H1 (cell line): ENCODE measurements around the gene CAGE1. TPM values are rescaled to one million over a fixed set of nuclear protein-coding genes. Genes with fewer than 3 reads are reported as not detected.

Source experiments
- CTCF ChIA-PET: fragments of 300-600 bp; sonication (Branson Sonifier 250); formaldehyde crosslinking; loops from one replicate; lab custom pipeline; 2021; ENCODE audit not compliant: partially characterized antibody; lab: Charles Lee
- POLR2A ChIA-PET: fragments of 300-600 bp; sonication (Branson Sonifier 250); formaldehyde crosslinking; loops from one replicate; lab custom pipeline; 2021; ENCODE audit warnings: inconsistent platforms; ENCODE audit not compliant: partially characterized antibody; lab: Charles Lee
- DNase-seq, 2 experiments: peaks; one replicate each; pipeline versions ENCODE4 v3.0.0 to v3.0.0-alpha.2; 2010 to 2022; ENCODE audit warnings: low spot score in 2 of 2, low read depth in 1 of 2, mixed read lengths in 1 of 2
- FAIRE-seq: peaks from 2 replicates; lab custom pipeline; 2011; peaks lifted over from hg19 to GRCh38; lab: Jason Lieb, UNC
- H2AFZ ChIP-seq: 2 replicates; pipeline ENCODE4 v1.8.1; 2012; ENCODE audit warnings: low read length, inconsistent platforms
- H2AK5ac ChIP-seq: 2 replicates; pipeline ENCODE4 v1.6.1; 2013; ENCODE audit warnings: low read depth, low read length
- H2BK120ac ChIP-seq: replicated peaks from 2 replicates; pipeline ENCODE3; 2013; ENCODE audit warnings: low read depth, low read length, inconsistent platforms
- H2BK12ac ChIP-seq: 2 replicates; pipeline ENCODE4 v1.6.1; 2013; ENCODE audit warnings: low read depth, low read length
- H2BK15ac ChIP-seq: 2 replicates; pipeline ENCODE4 v1.6.1; 2013; ENCODE audit warnings: low read length
- H2BK20ac ChIP-seq: 2 replicates; pipeline ENCODE4 v1.6.1; 2013; ENCODE audit warnings: low read length
- H2BK5ac ChIP-seq: 2 replicates; pipeline ENCODE4 v1.6.1; 2013; ENCODE audit warnings: low read depth, low read length
- H3K14ac ChIP-seq: 2 replicates; pipeline ENCODE4 v1.6.1; 2013; ENCODE audit warnings: inconsistent platforms; ENCODE audit not compliant: insufficient read length
- H3K18ac ChIP-seq: 2 replicates; pipeline ENCODE4 v1.6.1; 2013; ENCODE audit warnings: low read length; ENCODE audit errors: extremely low read depth
- H3K23ac ChIP-seq: 2 replicates; pipeline ENCODE4 v1.6.1; 2013; ENCODE audit warnings: inconsistent platforms; ENCODE audit not compliant: insufficient read length
- H3K23me2 ChIP-seq: 2 replicates; pipeline ENCODE4 v1.6.1; 2013; ENCODE audit warnings: low read depth, low read length
- H3K27ac ChIP-seq: 2 replicates; pipeline ENCODE4 v1.6.1; 2011; ENCODE audit warnings: low read depth, low read length, inconsistent platforms
- H3K27me3 ChIP-seq, 4 experiments: replicated peaks in 1 of 4; 1 replicate in 1 of 4; 2 replicates in 3 of 4; pipeline versions ENCODE4 v1.6.1 to v1.8.1; 2011 to 2013; ENCODE audit warnings: low read length in 3 of 4, mild to moderate bottlenecking in 3 of 4, inconsistent platforms in 2 of 4, mixed read lengths in 2 of 4, moderate library complexity in 1 of 4; ENCODE audit not compliant: control insufficient read depth in 3 of 4, insufficient read depth in 3 of 4; ENCODE audit errors: extremely low read depth in 1 of 4
- H3K36me3 ChIP-seq, 4 experiments: 2 replicates each; pipeline versions ENCODE4 v1.6.1 to v1.8.1; 2011 to 2013; ENCODE audit warnings: mild to moderate bottlenecking in 4 of 4, low read length in 3 of 4, moderate library complexity in 2 of 4, control low read depth in 1 of 4, inconsistent platforms in 1 of 4; ENCODE audit not compliant: insufficient read depth in 4 of 4, control insufficient read depth in 2 of 4
- H3K4ac ChIP-seq: replicated peaks from 2 replicates; pipeline ENCODE3; 2013; ENCODE audit warnings: low read length, low read depth, mixed read lengths, inconsistent platforms; ENCODE audit not compliant: insufficient read length
- H3K4me1 ChIP-seq, 4 experiments: replicated peaks in 1 of 4; 1 replicate in 1 of 4; 2 replicates in 3 of 4; pipeline versions ENCODE4 v1.6.1 to v1.8.1; 2011 to 2013; ENCODE audit warnings: low read length in 3 of 4, inconsistent platforms in 2 of 4, mixed read lengths in 1 of 4; ENCODE audit not compliant: insufficient read depth in 4 of 4, control insufficient read depth in 3 of 4
- H3K4me2 ChIP-seq, 2 experiments: 2 replicates each; pipeline versions ENCODE4 v1.6.1 to v1.8.1; 2011 to 2013; ENCODE audit warnings: low read depth in 2 of 2, low read length in 2 of 2, control low read depth in 1 of 2, inconsistent platforms in 1 of 2, mild to moderate bottlenecking in 1 of 2; ENCODE audit not compliant: insufficient read depth in 1 of 2
- H3K4me3 ChIP-seq, 4 experiments: fragments of 200-600, 300-600 bp in 1 of 4; sonication (generic), shearing (Covaris generic), sonication (Bioruptor Twin) in 1 of 4; 2 replicates each; pipeline versions ENCODE4 v1.5.1 to v1.8.1; 2011 to 2016; ENCODE audit warnings: low read length in 4 of 4, low read depth in 3 of 4, control low read depth in 2 of 4, inconsistent platforms in 2 of 4, mild to moderate bottlenecking in 2 of 4, mixed read lengths in 1 of 4, moderate library complexity in 1 of 4; ENCODE audit not compliant: insufficient read depth in 2 of 4; ENCODE audit errors: extremely low read depth in 1 of 4
- H3K56ac ChIP-seq: replicated peaks from 2 replicates; pipeline ENCODE3; 2013; ENCODE audit warnings: low read depth, mild to moderate bottlenecking, mixed read lengths, low read length, inconsistent platforms; ENCODE audit not compliant: insufficient read length
- H3K79me1 ChIP-seq: 2 replicates; pipeline ENCODE4 v1.6.1; 2013; ENCODE audit warnings: low read depth, low read length, control low read depth
- H3K79me2 ChIP-seq, 2 experiments: 2 replicates each; pipeline versions ENCODE4 v1.6.1 to v1.8.1; 2012 to 2013; ENCODE audit warnings: low read length in 2 of 2, mild to moderate bottlenecking in 2 of 2, inconsistent platforms in 1 of 2; ENCODE audit not compliant: insufficient read depth in 2 of 2, control insufficient read depth in 1 of 2
- H3K9ac ChIP-seq, 4 experiments: replicated peaks in 1 of 4; 1 replicate in 1 of 4; 2 replicates in 3 of 4; pipeline versions ENCODE4 v1.6.1 to v1.8.1; 2011 to 2013; ENCODE audit warnings: low read depth in 3 of 4, low read length in 3 of 4, control low read depth in 2 of 4, mild to moderate bottlenecking in 2 of 4, moderate library complexity in 2 of 4, inconsistent platforms in 1 of 4; ENCODE audit errors: extremely low read depth in 1 of 4
- H3K9me3 ChIP-seq, 2 experiments: 2 replicates each; pipeline versions ENCODE4 v1.6.1 to v1.8.1; 2012 to 2013; ENCODE audit warnings: mild to moderate bottlenecking in 2 of 2, moderate library complexity in 2 of 2, control low read depth in 1 of 2, inconsistent platforms in 1 of 2, low read depth in 1 of 2, low read length in 1 of 2, mixed read lengths in 1 of 2; ENCODE audit not compliant: insufficient read depth in 2 of 2
- H4K20me1 ChIP-seq, 2 experiments: replicated peaks in 1 of 2; 2 replicates each; pipeline versions ENCODE3 to v1.8.1; 2011 to 2013; ENCODE audit warnings: inconsistent platforms in 2 of 2, low read length in 2 of 2, mild to moderate bottlenecking in 1 of 2; ENCODE audit not compliant: insufficient read depth in 2 of 2, control insufficient read depth in 1 of 2
- H4K5ac ChIP-seq: 2 replicates; pipeline ENCODE4 v1.6.1; 2013; ENCODE audit warnings: low read length, low read depth, mixed read lengths, inconsistent platforms; ENCODE audit not compliant: insufficient read length
- H4K8ac ChIP-seq: 2 replicates; pipeline ENCODE4 v1.8.0; 2013; ENCODE audit warnings: mild to moderate bottlenecking, moderate library complexity, low read length, inconsistent platforms; ENCODE audit not compliant: insufficient read depth; ENCODE audit errors: extremely low read depth
- H4K91ac ChIP-seq: replicated peaks from 2 replicates; pipeline ENCODE3; 2013; ENCODE audit warnings: low read length, mixed read lengths, inconsistent platforms; ENCODE audit not compliant: insufficient read length
- BACH1 ChIP-seq: IDR thresholded peaks from 2 replicates; pipeline ENCODE4 v1.6.1; 2012; ENCODE audit warnings: low read length, improper control_type of control experiment
- BCL11A ChIP-seq, 2 experiments: IDR thresholded peaks; one replicate each; pipeline ENCODE4 v1.6.1; 2011; ENCODE audit warnings: low read depth in 2 of 2, low read length in 2 of 2, mild to moderate bottlenecking in 2 of 2
- E2F6 ChIP-seq: IDR thresholded peaks from 2 replicates; pipeline ENCODE4 v1.6.1; 2012; ENCODE audit warnings: inconsistent platforms
- POU5F1 ChIP-seq: IDR thresholded peaks from 2 replicates; pipeline ENCODE4 v1.6.1; 2011; ENCODE audit warnings: low read depth, mild to moderate bottlenecking, low read length, moderate library complexity
- RFX5 ChIP-seq: IDR thresholded peaks from 2 replicates; pipeline ENCODE4 v1.6.1; 2011; ENCODE audit warnings: low read depth, low read length, improper control_type of control experiment, borderline replicate concordance
- WGBS, 2 experiments: shearing (Covaris generic) in 1 of 2; methylation state at CpG; one replicate each; pipeline versions ENCODE4 v1.1.6 to v1.1.7; 2013 to 2015; ENCODE audit warnings: low lambda C conversion rate in 2 of 2, mixed read lengths in 2 of 2, inconsistent platforms in 1 of 2, low coverage in 1 of 2, missing lambda C conversion rate in 1 of 2; ENCODE audit not compliant: insufficient replicate concordance in 2 of 2, insufficient coverage in 1 of 2, insufficient read length in 1 of 2; ENCODE audit errors: extremely low coverage in 1 of 2, missing lambda C conversion rate in 1 of 2; 5-methylcytosine and 5-hydroxymethylcytosine counted together
- polyA plus RNA-seq, 7 experiments: library from polyadenylated mRNA; depleted of rRNA in 3 of 7; stranded (reverse) in 5 of 7; unstranded in 2 of 7; fragments of >200 nt in 5 of 7; fragments of 200-250 nt in 2 of 7; gene quantifications; 1 replicate in 5 of 7; 2 replicates in 1 of 7; 4 replicates in 1 of 7; pipeline versions ENCODE4 v1.2.1 to v1.2.3, GENCODE V29; 2011 to 2013; ENCODE audit warnings: missing spikeins in 2 of 7, mixed read lengths in 2 of 7
- total RNA-seq: library from RNA; stranded (reverse); fragmentation: NEBNext Ultra II Directional; extraction: Animal tissue kit (Norgen Biotek cat#: 25700); gene quantifications from 2 replicates; pipeline ENCODE4 v1.2.1, GENCODE V29; 2021

CAGE1 gene
- total and polyA plus RNA-seq, 2 of the 8 experiments (the other 6 are each of a cell fraction or from before 2014, with no cell fraction given) = 0.09 TPM; not detected in 1

GRCh38 chr6:7334685-7335084, 54.9 kb downstream of the CAGE1 start:
- CTCF ChIA-PET = interaction anchor here (0.8 to 1.3 kb wide), 2 partner anchors 55 to 281 kb away, joined by 3 to 5 read pairs; partner anchors contain the start of genes CAGE1 and RIOK1
- POLR2A ChIA-PET = interaction anchor here (1.0 kb wide), 1 partner anchor 51 kb away, joined by 3 read pairs; no protein-coding TSS in a partner anchor

More at GRCh38 chr6:7334685-7335084, 54.9 kb downstream of the CAGE1 start:
- no peaks in the 10 kb centered on the region for H3K9me3 ChIP-seq
- H3K4me3 ChIP-seq = no peak overlapping the region
- no peaks in the 10 kb centered on the region for H3K23me2 ChIP-seq
- H3K79me2 ChIP-seq = no peaks in the 10 kb centered on the region
- H3K4me1 ChIP-seq = 0 out of 7 replicates have a peak, but pooled peaks cover 0 to 2% (median 0%) of the 10 kb centered on the region in 4 experiments
- H4K20me1 ChIP-seq = no peaks in the 10 kb centered on the region
- no peak overlapping the region for H3K4me2 ChIP-seq
- no peaks in the 10 kb centered on the region for H3K27me3 ChIP-seq
- no peak overlapping the region for H2BK5ac ChIP-seq
- H2BK12ac ChIP-seq = no peak overlapping the region
- H3K79me1 ChIP-seq = no peaks in the 10 kb centered on the region
- no peak overlapping the region for H3K4ac ChIP-seq
- H2BK15ac ChIP-seq = no peak overlapping the region
- no peak overlapping the region for H2AFZ ChIP-seq
- H3K23ac ChIP-seq = no peak overlapping the region
- H4K5ac ChIP-seq = no peak overlapping the region
- H3K36me3 ChIP-seq = no peaks in the 10 kb centered on the region
- DNase-seq (no peak), FAIRE-seq (no peak)
- TF ChIP-seq E2F6 (no peak), BCL11A (IDR thresholded peaks at IDR 0.05; ENCODE audit: low read depth in 2 of 2, low read length in 2 of 2) (no peak), BACH1 (no peak), POU5F1 (no peak), RFX5 (no peak)
- H3K27ac ChIP-seq = no peak overlapping the region
- no peak overlapping the region for H3K9ac ChIP-seq
- H2BK120ac ChIP-seq = no peak overlapping the region
- H3K56ac ChIP-seq = no peak overlapping the region
- H4K8ac ChIP-seq = no peak overlapping the region
- no peak overlapping the region for H2BK20ac ChIP-seq
- H3K14ac ChIP-seq = no peak overlapping the region
- H2AK5ac ChIP-seq = no peak overlapping the region
- no peak overlapping the region for H3K18ac ChIP-seq
- 92% methylated on average over 3 of the region's 3 CpGs; no CpG with 5 or more reads in 1 of the 2 experiments for WGBS, 2 experiments
- no peak overlapping the region for H4K91ac ChIP-seq
